ENCODE data around the gene GSK3A.
"Not testable (repeated sequence)": the region's sequence is repeated elsewhere in the genome, so short reads cannot be mapped to it uniquely, and the experiment has no call there.

GSK3A gene

DNA sequence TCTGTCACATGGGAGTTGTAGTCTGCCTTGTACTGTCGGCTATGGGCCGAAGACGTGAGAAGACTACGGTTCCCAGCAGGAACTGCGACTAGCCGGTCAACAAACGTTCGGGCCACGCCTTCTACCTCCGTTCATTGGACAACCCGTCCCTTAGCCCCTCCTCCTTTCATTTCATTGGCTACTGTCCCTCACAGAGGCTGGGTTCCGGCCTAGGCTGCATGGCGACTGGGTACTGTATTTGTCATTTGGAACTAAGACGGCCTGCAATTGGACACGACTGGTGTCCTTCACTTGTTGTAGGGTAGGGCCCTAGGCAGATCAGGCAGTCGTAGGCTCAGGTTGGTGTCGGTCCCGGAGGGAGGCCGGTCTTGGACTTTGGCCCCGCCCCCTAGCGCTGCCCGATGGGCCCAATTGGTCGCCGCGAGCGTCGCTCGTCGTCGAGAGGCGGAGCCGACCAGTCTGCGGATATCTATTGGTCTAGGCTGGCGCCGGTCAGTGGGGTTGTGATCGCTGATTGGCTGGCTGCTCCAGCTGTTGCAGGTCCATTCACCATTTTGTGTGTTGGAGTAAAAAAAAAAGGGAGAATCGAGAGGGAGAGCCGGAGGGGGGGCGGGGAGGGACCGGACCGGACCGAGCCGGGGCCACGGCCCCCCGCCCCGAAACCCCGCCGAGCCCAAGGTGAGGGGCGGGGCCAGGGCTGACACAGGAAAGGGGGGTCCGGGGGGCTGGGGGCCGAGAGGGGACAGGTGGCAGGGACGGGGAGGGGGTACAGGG, 26.5 kb upstream of the GSK3A start, which contains the start of gene CIC:
CIC (plus strand) TSS at position 549 of the 774 bp plus-strand sequence. CDS start 2,532 bp downstream, outside the sequence.
- Histone ChIP-seq H2AFZ (ENCODE audit: low read length) (peak within 1 kb of the TSS; percentile 93), H3K79me2 (ENCODE audit: low read length) (peaks cover 44% of the 10 kb centered on the region), H3K4me2 (ENCODE audit: low read depth, low read length) (peak within 1 kb of the TSS; percentile 100), H3K27ac (ENCODE audit: low read length) (peak within 1 kb of the TSS; percentile 97), H3F3A (ENCODE audit: insufficient read depth, low read length) (peaks cover 13% of the 10 kb centered on the region), H3K9me2 (replicated peaks; ENCODE audit: insufficient read depth, low read length) (no peaks in the 10 kb centered on the region), H3K9me3 (replicated peaks; ENCODE audit: insufficient read depth, low read length) (no peaks in the 10 kb centered on the region), H4K20me1 (ENCODE audit: insufficient read depth, low read length) (no peaks in the 10 kb centered on the region), H3K4me3 (ENCODE audit: low read length) (peak within 1 kb of the TSS; percentile 93), H3K27me3 (replicated peaks; ENCODE audit: insufficient read depth, low read length) (no peaks in the 10 kb centered on the region), H3K9ac (ENCODE audit: low read length) (peak within 1 kb of the TSS; percentile 97), H3K36me3 (replicated peaks; ENCODE audit: insufficient read depth, low read length) (no peaks in the 10 kb centered on the region), H3K4me1 (ENCODE audit: low read length) (peaks cover 13% of the 10 kb centered on the region)
- DNase-seq: peak; percentile 100
- TF ChIP-seq CTCF (IDR thresholded peaks at IDR 0.05; ENCODE audit: low read length) (no peak), EZH2phosphoT487 (IDR thresholded peaks at IDR 0.05; ENCODE audit: low read length) (no peak), EZH2 (optimal IDR thresholded peaks at IDR 0.05; ENCODE audit: low read depth, low read length) (no peak)

DNA sequence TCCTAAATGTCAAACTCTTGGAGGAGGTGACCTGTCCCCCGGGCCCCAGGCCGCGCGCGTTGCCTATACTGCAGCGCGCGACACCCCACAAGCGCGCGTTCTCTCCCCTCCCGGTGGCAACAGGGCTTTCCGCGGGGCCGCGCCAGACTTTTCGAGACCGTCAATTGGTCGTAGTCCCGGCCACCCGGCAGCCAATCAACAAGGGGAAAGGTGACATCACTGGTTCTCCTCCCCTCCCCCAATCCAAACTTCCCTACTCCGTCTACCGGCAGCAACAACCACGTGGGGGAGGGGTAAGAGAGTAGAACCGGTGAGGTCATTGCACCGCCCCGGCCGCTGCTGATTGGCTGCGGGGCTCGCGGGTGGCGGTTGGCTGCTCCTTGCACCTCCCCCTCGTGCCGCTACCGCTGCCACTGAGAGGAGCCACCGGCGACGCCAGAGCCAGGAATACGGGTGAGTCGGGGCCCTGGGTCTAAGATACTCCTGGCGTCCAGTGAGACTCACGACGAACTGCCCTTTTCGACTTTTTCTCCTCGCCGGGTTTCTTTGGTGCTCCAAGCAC, 25.8 kb upstream of the GSK3A start:
- peaks cover 39% of the 10 kb centered on the region for H3K79me2 ChIP-seq (ENCODE audit: low read length)
- no peaks in the 10 kb centered on the region for H3K27me3 ChIP-seq (replicated peaks; ENCODE audit: insufficient read depth, low read length)
- TF ChIP-seq EZH2phosphoT487 (IDR thresholded peaks at IDR 0.05; ENCODE audit: low read length) (no peak), EZH2 (optimal IDR thresholded peaks at IDR 0.05; ENCODE audit: low read depth, low read length) (no peak), CTCF (IDR thresholded peaks at IDR 0.05; ENCODE audit: low read length) (no peak)
- H4K20me1 ChIP-seq (ENCODE audit: insufficient read depth, low read length): no peaks in the 10 kb centered on the region
- no peaks in the 10 kb centered on the region for H3K9me2 ChIP-seq (replicated peaks; ENCODE audit: insufficient read depth, low read length)
- peak overlapping the region; percentile 97 for H3K9ac ChIP-seq (ENCODE audit: low read length)
- no peaks in the 10 kb centered on the region for H3K9me3 ChIP-seq (replicated peaks; ENCODE audit: insufficient read depth, low read length)
- H3F3A ChIP-seq (ENCODE audit: insufficient read depth, low read length): peaks cover 13% of the 10 kb centered on the region
- DNase-seq: peak; percentile 99
- H2AFZ ChIP-seq (ENCODE audit: low read length): peak overlapping the region; percentile 93
- peaks cover 13% of the 10 kb centered on the region for H3K4me1 ChIP-seq (ENCODE audit: low read length)
- H3K36me3 ChIP-seq (replicated peaks; ENCODE audit: insufficient read depth, low read length): no peaks in the 10 kb centered on the region
- H3K4me2 ChIP-seq (ENCODE audit: low read depth, low read length): peak overlapping the region; percentile 82
- peak overlapping the region; percentile 91 for H3K27ac ChIP-seq (ENCODE audit: low read length)
- peak overlapping the region; percentile 93 for H3K4me3 ChIP-seq (ENCODE audit: low read length)

GRCh38 chr19:42267644-42268141, 25.3 kb upstream of the GSK3A start:
- peak overlapping the region; percentile 82 for H3K4me2 ChIP-seq (ENCODE audit: low read depth, low read length)
- TF ChIP-seq EZH2phosphoT487 (IDR thresholded peaks at IDR 0.05; ENCODE audit: low read length): no peak
- no peak for TF ChIP-seq CTCF (IDR thresholded peaks at IDR 0.05; ENCODE audit: low read length)
- no peak for TF ChIP-seq EZH2 (optimal IDR thresholded peaks at IDR 0.05; ENCODE audit: low read depth, low read length)
- H3K36me3 ChIP-seq (replicated peaks; ENCODE audit: insufficient read depth, low read length): no peaks in the 10 kb centered on the region
- H4K20me1 ChIP-seq (ENCODE audit: insufficient read depth, low read length): no peaks in the 10 kb centered on the region
- H3F3A ChIP-seq (ENCODE audit: insufficient read depth, low read length): peaks cover 13% of the 10 kb centered on the region
- no peaks in the 10 kb centered on the region for H3K9me3 ChIP-seq (replicated peaks; ENCODE audit: insufficient read depth, low read length)
- H3K4me3 ChIP-seq (ENCODE audit: low read length): peak overlapping the region; percentile 93
- no peaks in the 10 kb centered on the region for H3K27me3 ChIP-seq (replicated peaks; ENCODE audit: insufficient read depth, low read length)
- H3K9me2 ChIP-seq (replicated peaks; ENCODE audit: insufficient read depth, low read length): no peaks in the 10 kb centered on the region
- peaks cover 34% of the 10 kb centered on the region for H3K79me2 ChIP-seq (ENCODE audit: low read length)
- peak overlapping the region; percentile 91; the same call in 1 of the 2 replicates for H3K27ac ChIP-seq (ENCODE audit: low read length)
- H2AFZ ChIP-seq (ENCODE audit: low read length): peak overlapping the region; percentile 93
- H3K9ac ChIP-seq (ENCODE audit: low read length): peak overlapping the region; percentile 97
- H3K4me1 ChIP-seq (ENCODE audit: low read length): peaks cover 13% of the 10 kb centered on the region
- DNase-seq: peak; percentile 8

DNA sequence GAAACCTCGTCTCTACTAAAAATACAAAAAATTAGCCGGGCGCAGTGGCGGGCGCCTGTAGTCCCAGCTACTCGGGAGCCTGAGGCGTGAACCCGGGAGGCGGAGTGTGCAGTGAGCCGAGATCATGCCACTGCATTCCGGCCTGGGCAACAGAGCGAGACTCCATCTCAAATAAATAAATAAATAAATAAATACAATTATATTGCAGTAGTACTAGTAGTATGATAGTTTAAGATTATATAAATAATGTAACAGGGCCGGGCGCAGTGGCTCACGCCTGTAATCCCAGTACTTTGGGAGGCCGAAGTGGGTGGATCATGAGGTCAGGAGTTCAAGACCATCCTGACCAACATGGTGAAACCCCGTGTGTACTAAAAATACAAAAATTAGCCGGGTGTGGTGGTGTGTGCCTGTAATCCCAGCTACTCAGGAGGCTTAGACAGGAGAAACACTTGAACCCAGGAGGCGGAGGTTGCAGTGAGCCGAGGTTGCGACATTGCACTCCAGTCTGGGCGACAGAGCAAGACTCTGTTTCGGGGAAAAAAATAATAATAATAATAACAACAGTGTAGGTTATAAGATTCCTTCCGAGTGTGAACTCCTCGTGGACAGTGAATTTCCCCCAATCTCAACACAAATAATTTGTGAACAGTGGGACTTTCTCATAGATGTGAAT, 24.7 kb upstream of the GSK3A start:
- H3K9me2 ChIP-seq (replicated peaks; ENCODE audit: insufficient read depth, low read length); H3K36me3 ChIP-seq (replicated peaks; ENCODE audit: insufficient read depth, low read length); H4K20me1 ChIP-seq (ENCODE audit: insufficient read depth, low read length); H3K4me3 ChIP-seq (ENCODE audit: low read length); H3K27ac ChIP-seq (ENCODE audit: low read length); H2AFZ ChIP-seq (ENCODE audit: low read length); H3K9ac ChIP-seq (ENCODE audit: low read length); H3K27me3 ChIP-seq (replicated peaks; ENCODE audit: insufficient read depth, low read length); H3K9me3 ChIP-seq (replicated peaks; ENCODE audit: insufficient read depth, low read length): not testable (repeated sequence)
- Histone ChIP-seq H3K4me2 (ENCODE audit: low read depth, low read length) (peak overlapping the region; percentile 82), H3K4me1 (ENCODE audit: low read length) (peaks cover 13% of the 10 kb centered on the region), H3K79me2 (ENCODE audit: low read length) (peaks cover 27% of the 10 kb centered on the region), H3F3A (ENCODE audit: insufficient read depth, low read length) (peaks cover 13% of the 10 kb centered on the region)
- DNase-seq: peak; percentile 2

DNA sequence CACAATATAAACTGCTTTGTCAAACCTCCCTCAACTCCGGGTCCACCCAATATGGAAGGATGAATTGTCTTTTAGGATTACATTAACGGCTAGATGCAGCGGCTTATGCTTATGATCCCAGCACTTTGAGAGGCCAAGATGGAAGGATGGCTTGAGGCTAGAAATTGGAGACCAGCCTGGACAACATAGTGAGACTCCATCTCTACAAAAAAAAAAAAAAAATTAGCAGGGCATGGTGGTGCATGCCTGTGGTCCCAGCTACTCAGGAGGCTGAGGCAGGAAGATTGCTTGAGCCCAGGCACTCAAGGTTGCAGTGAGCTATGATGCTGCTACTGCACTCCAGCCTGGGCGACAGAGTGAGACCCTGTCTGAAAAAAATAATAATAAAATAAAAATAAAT, 23.7 kb upstream of the GSK3A start:
- H3K27ac ChIP-seq (ENCODE audit: low read length): not testable (repeated sequence)

More for the DNA sequence above, 23.7 kb upstream of the GSK3A start:
- H3K9me3 ChIP-seq (replicated peaks; ENCODE audit: insufficient read depth, low read length); H3K27me3 ChIP-seq (replicated peaks; ENCODE audit: insufficient read depth, low read length); H3K4me1 ChIP-seq (ENCODE audit: low read length); H3K9ac ChIP-seq (ENCODE audit: low read length); H2AFZ ChIP-seq (ENCODE audit: low read length); H3K4me3 ChIP-seq (ENCODE audit: low read length); H3K36me3 ChIP-seq (replicated peaks; ENCODE audit: insufficient read depth, low read length); H4K20me1 ChIP-seq (ENCODE audit: insufficient read depth, low read length); DNase-seq; H3K4me2 ChIP-seq (ENCODE audit: low read depth, low read length); H3K9me2 ChIP-seq (replicated peaks; ENCODE audit: insufficient read depth, low read length): not testable (repeated sequence)
- Histone ChIP-seq H3F3A (ENCODE audit: insufficient read depth, low read length) (peaks cover 13% of the 10 kb centered on the region), H3K79me2 (ENCODE audit: low read length) (peaks cover 18% of the 10 kb centered on the region)

Data from MM.1S (cell line).